H9 (cell line): ENCODE results near the gene MAGI3. TPM values are rescaled to one million over a fixed set of nuclear protein-coding genes. Genes with fewer than 3 reads are reported as not detected.

Experiments used
- DNase-seq: peaks from one replicate; pipeline ENCODE4 v3.0.0-alpha.2; 2017
- H2AFZ ChIP-seq: one replicate; pipeline ENCODE4 v1.6.1; 2013; ENCODE audit warnings: mild to moderate bottlenecking, low read length, control low read depth, moderate library complexity
- H2AK5ac ChIP-seq: 2 replicates; pipeline ENCODE4 v1.6.1; 2013; ENCODE audit warnings: low read length, control low read depth, mixed read lengths; ENCODE audit not compliant: insufficient read length
- H2BK120ac ChIP-seq: one replicate; pipeline ENCODE4 v1.6.1; 2013; ENCODE audit warnings: low read depth, mild to moderate bottlenecking, low read length, control low read depth, inconsistent platforms; ENCODE audit not compliant: poor library complexity, severe bottlenecking
- H2BK12ac ChIP-seq: 2 replicates; pipeline ENCODE4 v1.6.1; 2013; ENCODE audit warnings: low read length, control low read depth, mixed read lengths, low read depth; ENCODE audit not compliant: insufficient read length
- H2BK15ac ChIP-seq: 2 replicates; pipeline ENCODE4 v1.6.1; 2013; ENCODE audit warnings: low read depth, low read length, control low read depth
- H2BK20ac ChIP-seq: one replicate; pipeline ENCODE4 v1.6.1; 2013; ENCODE audit warnings: low read depth, mild to moderate bottlenecking, low read length, control low read depth, inconsistent platforms; ENCODE audit not compliant: poor library complexity, severe bottlenecking
- H2BK5ac ChIP-seq: 2 replicates; pipeline ENCODE4 v1.6.1; 2013; ENCODE audit warnings: low read length, control low read depth, mixed read lengths; ENCODE audit not compliant: insufficient read length
- H3K14ac ChIP-seq: 2 replicates; pipeline ENCODE4 v1.6.1; 2013; ENCODE audit warnings: low read length, control low read depth; ENCODE audit not compliant: insufficient read depth
- H3K18ac ChIP-seq: 2 replicates; pipeline ENCODE4 v1.6.1; 2013; ENCODE audit warnings: low read depth, mild to moderate bottlenecking, mixed read lengths, low read length, control low read depth; ENCODE audit not compliant: insufficient read length
- H3K23ac ChIP-seq: 2 replicates; pipeline ENCODE4 v1.6.1; 2013; ENCODE audit warnings: low read length, control low read depth, mixed read lengths, low read depth; ENCODE audit not compliant: insufficient read length
- H3K23me2 ChIP-seq: 2 replicates; pipeline ENCODE4 v1.6.1; 2013; ENCODE audit warnings: low read depth, mild to moderate bottlenecking, mixed read lengths, low read length, control low read depth; ENCODE audit not compliant: insufficient read length, poor library complexity, severe bottlenecking
- H3K27ac ChIP-seq: 2 replicates; pipeline ENCODE4 v1.5.1; 2013; ENCODE audit warnings: low read length, control low read depth, mixed read lengths, low read depth; ENCODE audit not compliant: insufficient read length
- H3K27me3 ChIP-seq: 2 replicates; pipeline ENCODE4 v1.6.1; 2013; ENCODE audit warnings: low read length, control low read depth, inconsistent platforms; ENCODE audit not compliant: insufficient read depth
- H3K4ac ChIP-seq: 2 replicates; pipeline ENCODE4 v1.6.1; 2013; ENCODE audit warnings: low read depth, mild to moderate bottlenecking, control low read depth, inconsistent platforms, low read length, moderate library complexity
- H3K4me1 ChIP-seq: 2 replicates; pipeline ENCODE4 v1.6.1; 2013; ENCODE audit warnings: low read length, control low read depth, inconsistent platforms; ENCODE audit not compliant: insufficient read depth
- H3K4me2 ChIP-seq: 2 replicates; pipeline ENCODE4 v1.6.1; 2013; ENCODE audit warnings: low read length, control low read depth, mixed read lengths; ENCODE audit not compliant: insufficient read length, insufficient read depth
- H3K56ac ChIP-seq: 2 replicates; pipeline ENCODE4 v1.6.1; 2013; ENCODE audit warnings: low read depth, mild to moderate bottlenecking, mixed read lengths, low read length, control low read depth; ENCODE audit not compliant: insufficient read length
- H3K79me1 ChIP-seq: 2 replicates; pipeline ENCODE4 v1.6.1; 2013; ENCODE audit warnings: low read depth, mild to moderate bottlenecking, moderate library complexity, low read length, control low read depth, inconsistent platforms; ENCODE audit not compliant: insufficient read depth, poor library complexity, severe bottlenecking
- H3K79me2 ChIP-seq: 2 replicates; pipeline ENCODE4 v1.6.1; 2013; ENCODE audit warnings: low read length, control low read depth, inconsistent platforms; ENCODE audit not compliant: insufficient read depth
- H3K9ac ChIP-seq: 2 replicates; pipeline ENCODE4 v1.6.1; 2013; ENCODE audit warnings: low read length, control low read depth, mixed read lengths; ENCODE audit not compliant: insufficient read length; ENCODE audit errors: extremely low read depth
- H3K9me3 ChIP-seq: one replicate; pipeline ENCODE4 v1.6.1; 2013; ENCODE audit warnings: low read depth, low read length, inconsistent platforms; ENCODE audit not compliant: control insufficient read depth
- H3T11ph ChIP-seq: one replicate; pipeline ENCODE4 v1.6.1; 2013; ENCODE audit warnings: mild to moderate bottlenecking, low read length, control low read depth, inconsistent platforms
- H4K20me1 ChIP-seq: one replicate; pipeline ENCODE4 v1.6.1; 2013; ENCODE audit not compliant: control insufficient read depth, insufficient read length, insufficient read depth
- H4K5ac ChIP-seq: 2 replicates; pipeline ENCODE4 v1.6.1; 2013; ENCODE audit warnings: low read depth, mild to moderate bottlenecking, mixed read lengths, low read length, control low read depth; ENCODE audit not compliant: insufficient read length
- H4K8ac ChIP-seq: replicated peaks from 2 replicates; pipeline ENCODE4 v1.6.1; 2013; ENCODE audit warnings: low read length, control low read depth, mixed read lengths, low read depth; ENCODE audit not compliant: insufficient read length
- H4K91ac ChIP-seq: 2 replicates; pipeline ENCODE4 v1.6.1; 2013; ENCODE audit warnings: low read depth, mild to moderate bottlenecking, moderate library complexity, mixed read lengths, low read length, control low read depth; ENCODE audit not compliant: insufficient read length
- H3K27ac Mint-ChIP-seq, 3 experiments: 2 replicates in 2 of 3; 3 replicates in 1 of 3; pipeline ENCODE4 v1.8.0; 2020 to 2021; ENCODE audit warnings: mixed read lengths in 3 of 3, mild to moderate bottlenecking in 1 of 3, moderate library complexity in 1 of 3
- H3K27me3 Mint-ChIP-seq: 2 replicates; pipeline ENCODE4 v1.8.0; 2021; ENCODE audit warnings: low read depth, mild to moderate bottlenecking, moderate library complexity, mixed read lengths
- H3K36me3 Mint-ChIP-seq, 3 experiments: 2 replicates in 2 of 3; 3 replicates in 1 of 3; pipeline ENCODE4 v1.8.0; 2020 to 2021; ENCODE audit warnings: low read depth in 3 of 3, mixed read lengths in 3 of 3; ENCODE audit not compliant: insufficient read depth in 1 of 3
- H3K4me1 Mint-ChIP-seq, 2 experiments: 2 replicates each; pipeline ENCODE4 v1.8.0; 2020; ENCODE audit warnings: mixed read lengths in 2 of 2
- H3K4me3 Mint-ChIP-seq, 2 experiments: 2 replicates in 1 of 2; 3 replicates in 1 of 2; pipeline ENCODE4 v1.8.0; 2020 to 2021; ENCODE audit warnings: mild to moderate bottlenecking in 2 of 2, mixed read lengths in 2 of 2, moderate library complexity in 1 of 2
- H3K9me3 Mint-ChIP-seq, 2 experiments: 2 replicates in 1 of 2; 3 replicates in 1 of 2; pipeline ENCODE4 v1.8.0; 2020; ENCODE audit warnings: mild to moderate bottlenecking in 2 of 2, mixed read lengths in 2 of 2, moderate library complexity in 1 of 2
- WGBS: extraction: QIAGEN DNeasy Blood & Tissue Kit; methylation state at CpG from one replicate; pipeline ENCODE4 v1.1.7; 2013; ENCODE audit warnings: missing lambda C conversion rate, low lambda C conversion rate, mixed read lengths; ENCODE audit not compliant: insufficient read length; ENCODE audit errors: extremely low coverage; 5-methylcytosine and 5-hydroxymethylcytosine counted together
- total RNA-seq: library from RNA; stranded (reverse); gene quantifications from 2 replicates; pipeline ENCODE4 v1.2.1, GENCODE V29; 2021
- TF ChIP-seq, protein P1 (sequence below): fragments of 200-600 bp; sonication (generic); conservative IDR thresholded peaks from 3 replicates; pipeline ENCODE4 v1.8.0; 2021; ENCODE audit warnings: antibody characterized with exemption, mild to moderate bottlenecking

MAGI3 gene
- total RNA-seq, 1 experiment from 2014 or later: 8.2 TPM

DNA sequence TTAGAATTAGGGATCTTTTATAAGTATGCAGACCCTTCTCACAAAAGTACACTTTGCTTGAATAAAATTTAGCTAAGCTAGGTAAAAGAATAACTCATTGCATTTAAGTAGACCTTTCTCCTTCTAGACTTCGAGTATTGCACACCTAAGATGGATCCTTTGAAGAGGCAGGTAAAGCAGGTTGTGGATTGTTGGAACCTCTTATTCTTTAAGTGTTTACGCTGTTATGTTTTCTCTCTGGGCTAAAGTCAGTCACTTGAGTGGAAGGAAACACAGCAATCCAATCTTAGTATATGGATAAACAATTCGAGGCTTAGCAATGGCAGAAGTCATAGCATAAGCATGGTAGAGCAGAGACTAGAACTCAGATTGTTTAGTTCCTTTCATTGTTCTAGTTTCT, 11.4 kb downstream of the MAGI3 start:
- Histone ChIP-seq H3K27me3 (no peaks in the 10 kb centered on the region), H3K23ac (no peak overlapping the region)

More for the DNA sequence above, 11.4 kb downstream of the MAGI3 start:
- H3K9me3 ChIP-seq: no peaks in the 10 kb centered on the region
- Mint-ChIP-seq H3K9me3 (no peaks in the 10 kb centered on the region), H3K4me3 (no peak overlapping the region), H3K27ac (no peak overlapping the region), H3K36me3 (no peaks in the 10 kb centered on the region), H3K27me3 (no peaks in the 10 kb centered on the region), H3K4me1 (peaks cover 18 to 21% of the 10 kb centered on the region in 2 experiments)
- TF ChIP-seq, protein P1, sequence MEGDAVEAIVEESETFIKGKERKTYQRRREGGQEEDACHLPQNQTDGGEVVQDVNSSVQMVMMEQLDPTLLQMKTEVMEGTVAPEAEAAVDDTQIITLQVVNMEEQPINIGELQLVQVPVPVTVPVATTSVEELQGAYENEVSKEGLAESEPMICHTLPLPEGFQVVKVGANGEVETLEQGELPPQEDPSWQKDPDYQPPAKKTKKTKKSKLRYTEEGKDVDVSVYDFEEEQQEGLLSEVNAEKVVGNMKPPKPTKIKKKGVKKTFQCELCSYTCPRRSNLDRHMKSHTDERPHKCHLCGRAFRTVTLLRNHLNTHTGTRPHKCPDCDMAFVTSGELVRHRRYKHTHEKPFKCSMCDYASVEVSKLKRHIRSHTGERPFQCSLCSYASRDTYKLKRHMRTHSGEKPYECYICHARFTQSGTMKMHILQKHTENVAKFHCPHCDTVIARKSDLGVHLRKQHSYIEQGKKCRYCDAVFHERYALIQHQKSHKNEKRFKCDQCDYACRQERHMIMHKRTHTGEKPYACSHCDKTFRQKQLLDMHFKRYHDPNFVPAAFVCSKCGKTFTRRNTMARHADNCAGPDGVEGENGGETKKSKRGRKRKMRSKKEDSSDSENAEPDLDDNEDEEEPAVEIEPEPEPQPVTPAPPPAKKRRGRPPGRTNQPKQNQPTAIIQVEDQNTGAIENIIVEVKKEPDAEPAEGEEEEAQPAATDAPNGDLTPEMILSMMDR: no peak
- H2BK5ac ChIP-seq: no peak overlapping the region
- no peaks in the 10 kb centered on the region for H3K23me2 ChIP-seq
- no peak overlapping the region for H3K27ac ChIP-seq
- H4K8ac ChIP-seq: no peak overlapping the region
- no peaks in the 10 kb centered on the region; the same call in 1 of the 2 replicates for H3K79me2 ChIP-seq
- no peak overlapping the region for H2BK120ac ChIP-seq
- H3K56ac ChIP-seq: no peak overlapping the region
- WGBS: no CpG with 5 or more reads among the region's 3 CpGs
- H3T11ph ChIP-seq: no peak overlapping the region
- H2BK20ac ChIP-seq: no peak overlapping the region
- no peak overlapping the region for H2BK15ac ChIP-seq
- no peak overlapping the region for H2BK12ac ChIP-seq
- H2AK5ac ChIP-seq: no peak overlapping the region
- no peaks in the 10 kb centered on the region; the same call in 1 of the 2 replicates for H3K4me1 ChIP-seq
- peaks cover 2% of the 10 kb centered on the region for H3K79me1 ChIP-seq
- H3K4me2 ChIP-seq: no peak overlapping the region
- no peak for DNase-seq
- no peak overlapping the region for H4K5ac ChIP-seq
- H3K18ac ChIP-seq: no peak overlapping the region
- H4K20me1 ChIP-seq: no peaks in the 10 kb centered on the region
- H3K14ac ChIP-seq: no peak overlapping the region
- no peak overlapping the region for H3K4ac ChIP-seq
- H4K91ac ChIP-seq: no peak overlapping the region
- H3K9ac ChIP-seq: no peak overlapping the region
- no peak overlapping the region for H2AFZ ChIP-seq
